H9 (cell line): Measurements from ENCODE around the gene ZNF428. TPM values are rescaled to one million over a fixed set of nuclear protein-coding genes. Genes with fewer than 3 reads are reported as not detected.
A peak's percentile ranks its signal among the peaks of the same experiment; 100 is the strongest.
"Not testable (repeated sequence)": the region's sequence is repeated elsewhere in the genome, so short reads cannot be mapped to it uniquely, and the experiment has no call there.

Experiments
- DNase-seq: peaks from one replicate; pipeline ENCODE4 v3.0.0-alpha.2; 2017
- H2AFZ ChIP-seq: one replicate; pipeline ENCODE4 v1.6.1; 2013; ENCODE audit warnings: mild to moderate bottlenecking, low read length, control low read depth, moderate library complexity
- H2AK5ac ChIP-seq: 2 replicates; pipeline ENCODE4 v1.6.1; 2013; ENCODE audit warnings: low read length, control low read depth, mixed read lengths; ENCODE audit not compliant: insufficient read length
- H2BK120ac ChIP-seq: one replicate; pipeline ENCODE4 v1.6.1; 2013; ENCODE audit warnings: low read depth, mild to moderate bottlenecking, low read length, control low read depth, inconsistent platforms; ENCODE audit not compliant: poor library complexity, severe bottlenecking
- H2BK12ac ChIP-seq: 2 replicates; pipeline ENCODE4 v1.6.1; 2013; ENCODE audit warnings: low read length, control low read depth, mixed read lengths, low read depth; ENCODE audit not compliant: insufficient read length
- H2BK15ac ChIP-seq: 2 replicates; pipeline ENCODE4 v1.6.1; 2013; ENCODE audit warnings: low read depth, low read length, control low read depth
- H2BK20ac ChIP-seq: one replicate; pipeline ENCODE4 v1.6.1; 2013; ENCODE audit warnings: low read depth, mild to moderate bottlenecking, low read length, control low read depth, inconsistent platforms; ENCODE audit not compliant: poor library complexity, severe bottlenecking
- H2BK5ac ChIP-seq: 2 replicates; pipeline ENCODE4 v1.6.1; 2013; ENCODE audit warnings: low read length, control low read depth, mixed read lengths; ENCODE audit not compliant: insufficient read length
- H3K14ac ChIP-seq: 2 replicates; pipeline ENCODE4 v1.6.1; 2013; ENCODE audit warnings: low read length, control low read depth; ENCODE audit not compliant: insufficient read depth
- H3K18ac ChIP-seq: 2 replicates; pipeline ENCODE4 v1.6.1; 2013; ENCODE audit warnings: low read depth, mild to moderate bottlenecking, mixed read lengths, low read length, control low read depth; ENCODE audit not compliant: insufficient read length
- H3K23ac ChIP-seq: 2 replicates; pipeline ENCODE4 v1.6.1; 2013; ENCODE audit warnings: low read length, control low read depth, mixed read lengths, low read depth; ENCODE audit not compliant: insufficient read length
- H3K23me2 ChIP-seq: 2 replicates; pipeline ENCODE4 v1.6.1; 2013; ENCODE audit warnings: low read depth, mild to moderate bottlenecking, mixed read lengths, low read length, control low read depth; ENCODE audit not compliant: insufficient read length, poor library complexity, severe bottlenecking
- H3K27ac ChIP-seq: 2 replicates; pipeline ENCODE4 v1.5.1; 2013; ENCODE audit warnings: low read length, control low read depth, mixed read lengths, low read depth; ENCODE audit not compliant: insufficient read length
- H3K27me3 ChIP-seq: 2 replicates; pipeline ENCODE4 v1.6.1; 2013; ENCODE audit warnings: low read length, control low read depth, inconsistent platforms; ENCODE audit not compliant: insufficient read depth
- H3K4ac ChIP-seq: 2 replicates; pipeline ENCODE4 v1.6.1; 2013; ENCODE audit warnings: low read depth, mild to moderate bottlenecking, control low read depth, inconsistent platforms, low read length, moderate library complexity
- H3K4me1 ChIP-seq: 2 replicates; pipeline ENCODE4 v1.6.1; 2013; ENCODE audit warnings: low read length, control low read depth, inconsistent platforms; ENCODE audit not compliant: insufficient read depth
- H3K4me2 ChIP-seq: 2 replicates; pipeline ENCODE4 v1.6.1; 2013; ENCODE audit warnings: low read length, control low read depth, mixed read lengths; ENCODE audit not compliant: insufficient read length, insufficient read depth
- H3K56ac ChIP-seq: 2 replicates; pipeline ENCODE4 v1.6.1; 2013; ENCODE audit warnings: low read depth, mild to moderate bottlenecking, mixed read lengths, low read length, control low read depth; ENCODE audit not compliant: insufficient read length
- H3K79me1 ChIP-seq: 2 replicates; pipeline ENCODE4 v1.6.1; 2013; ENCODE audit warnings: low read depth, mild to moderate bottlenecking, moderate library complexity, low read length, control low read depth, inconsistent platforms; ENCODE audit not compliant: insufficient read depth, poor library complexity, severe bottlenecking
- H3K79me2 ChIP-seq: 2 replicates; pipeline ENCODE4 v1.6.1; 2013; ENCODE audit warnings: low read length, control low read depth, inconsistent platforms; ENCODE audit not compliant: insufficient read depth
- H3K9ac ChIP-seq: 2 replicates; pipeline ENCODE4 v1.6.1; 2013; ENCODE audit warnings: low read length, control low read depth, mixed read lengths; ENCODE audit not compliant: insufficient read length; ENCODE audit errors: extremely low read depth
- H3K9me3 ChIP-seq: one replicate; pipeline ENCODE4 v1.6.1; 2013; ENCODE audit warnings: low read depth, low read length, inconsistent platforms; ENCODE audit not compliant: control insufficient read depth
- H3T11ph ChIP-seq: one replicate; pipeline ENCODE4 v1.6.1; 2013; ENCODE audit warnings: mild to moderate bottlenecking, low read length, control low read depth, inconsistent platforms
- H4K20me1 ChIP-seq: one replicate; pipeline ENCODE4 v1.6.1; 2013; ENCODE audit not compliant: control insufficient read depth, insufficient read length, insufficient read depth
- H4K5ac ChIP-seq: 2 replicates; pipeline ENCODE4 v1.6.1; 2013; ENCODE audit warnings: low read depth, mild to moderate bottlenecking, mixed read lengths, low read length, control low read depth; ENCODE audit not compliant: insufficient read length
- H4K8ac ChIP-seq: replicated peaks from 2 replicates; pipeline ENCODE4 v1.6.1; 2013; ENCODE audit warnings: low read length, control low read depth, mixed read lengths, low read depth; ENCODE audit not compliant: insufficient read length
- H4K91ac ChIP-seq: 2 replicates; pipeline ENCODE4 v1.6.1; 2013; ENCODE audit warnings: low read depth, mild to moderate bottlenecking, moderate library complexity, mixed read lengths, low read length, control low read depth; ENCODE audit not compliant: insufficient read length
- H3K27ac Mint-ChIP-seq, 3 experiments: 2 replicates in 2 of 3; 3 replicates in 1 of 3; pipeline ENCODE4 v1.8.0; 2020 to 2021; ENCODE audit warnings: mixed read lengths in 3 of 3, mild to moderate bottlenecking in 1 of 3, moderate library complexity in 1 of 3
- H3K27me3 Mint-ChIP-seq: 2 replicates; pipeline ENCODE4 v1.8.0; 2021; ENCODE audit warnings: low read depth, mild to moderate bottlenecking, moderate library complexity, mixed read lengths
- H3K36me3 Mint-ChIP-seq, 3 experiments: 2 replicates in 2 of 3; 3 replicates in 1 of 3; pipeline ENCODE4 v1.8.0; 2020 to 2021; ENCODE audit warnings: low read depth in 3 of 3, mixed read lengths in 3 of 3; ENCODE audit not compliant: insufficient read depth in 1 of 3
- H3K4me1 Mint-ChIP-seq, 2 experiments: 2 replicates each; pipeline ENCODE4 v1.8.0; 2020; ENCODE audit warnings: mixed read lengths in 2 of 2
- H3K4me3 Mint-ChIP-seq, 2 experiments: 2 replicates in 1 of 2; 3 replicates in 1 of 2; pipeline ENCODE4 v1.8.0; 2020 to 2021; ENCODE audit warnings: mild to moderate bottlenecking in 2 of 2, mixed read lengths in 2 of 2, moderate library complexity in 1 of 2
- H3K9me3 Mint-ChIP-seq, 2 experiments: 2 replicates in 1 of 2; 3 replicates in 1 of 2; pipeline ENCODE4 v1.8.0; 2020; ENCODE audit warnings: mild to moderate bottlenecking in 2 of 2, mixed read lengths in 2 of 2, moderate library complexity in 1 of 2
- WGBS: extraction: QIAGEN DNeasy Blood & Tissue Kit; methylation state at CpG from one replicate; pipeline ENCODE4 v1.1.7; 2013; ENCODE audit warnings: missing lambda C conversion rate, low lambda C conversion rate, mixed read lengths; ENCODE audit not compliant: insufficient read length; ENCODE audit errors: extremely low coverage; 5-methylcytosine and 5-hydroxymethylcytosine counted together
- total RNA-seq: library from RNA; stranded (reverse); gene quantifications from 2 replicates; pipeline ENCODE4 v1.2.1, GENCODE V29; 2021
- TF ChIP-seq, protein P1 (sequence below): fragments of 200-600 bp; sonication (generic); conservative IDR thresholded peaks from 3 replicates; pipeline ENCODE4 v1.8.0; 2021; ENCODE audit warnings: antibody characterized with exemption, mild to moderate bottlenecking

Gene ZNF428
- total RNA-seq, 1 experiment from 2014 or later = 30.3 TPM

DNA sequence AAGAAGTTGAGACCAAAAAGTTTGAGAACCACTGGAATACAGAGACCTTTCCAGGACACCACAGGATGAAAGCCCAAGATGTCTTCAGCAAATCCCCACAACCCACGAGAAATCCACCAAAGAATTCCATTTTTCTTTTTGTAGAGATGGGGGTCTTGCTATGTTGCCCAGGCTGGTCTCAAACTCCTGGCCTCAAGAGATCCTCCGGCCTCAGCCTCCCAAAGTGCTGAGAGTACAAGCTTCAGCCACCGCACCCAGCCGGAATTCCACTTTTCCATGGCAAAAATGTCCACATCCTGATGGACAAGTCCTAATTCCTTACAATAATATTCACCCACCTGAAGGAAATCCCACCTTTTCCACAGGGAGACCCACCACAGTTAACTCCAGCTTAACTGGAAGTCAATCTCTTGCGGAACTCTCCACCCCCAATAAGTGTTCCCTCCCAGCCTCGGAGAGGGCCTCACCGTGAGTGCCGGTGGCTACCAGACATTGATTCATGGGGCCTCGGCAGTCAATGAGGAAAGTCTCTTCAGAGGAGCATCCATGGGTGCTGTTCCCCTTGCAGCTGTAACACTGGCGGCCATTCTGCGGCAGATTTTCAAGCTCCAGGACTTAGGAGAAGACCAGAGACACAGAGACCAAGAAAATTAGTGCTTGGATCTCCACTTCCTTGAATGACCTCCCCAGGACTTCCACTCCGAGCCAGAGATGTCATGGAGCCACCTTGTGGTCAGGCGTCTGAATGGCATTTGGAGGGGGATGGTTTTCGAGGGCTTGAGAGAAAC, 32.5 kb upstream of the ZNF428 start:
- Histone ChIP-seq H2BK20ac (no peak overlapping the region), H2BK120ac (no peak overlapping the region), H3K23ac (no peak overlapping the region), H2AFZ (no peak overlapping the region), H3K79me1 (no peaks in the 10 kb centered on the region), H3K56ac (no peak overlapping the region), H3K14ac (no peak overlapping the region), H2BK12ac (no peak overlapping the region), H4K8ac (no peak overlapping the region), H3K4me2 (no peak overlapping the region), H4K5ac (no peak overlapping the region), H3K9me3 (no peaks in the 10 kb centered on the region), H2BK5ac (no peak overlapping the region), H3K27ac (no peak overlapping the region), H3K23me2 (no peaks in the 10 kb centered on the region), H3K18ac (no peak overlapping the region), H3K79me2 (no peaks in the 10 kb centered on the region), H2BK15ac (no peak overlapping the region), H3K4ac (no peak overlapping the region), H3K4me1 (no peaks in the 10 kb centered on the region), H3K27me3 (no peaks in the 10 kb centered on the region), H4K20me1 (no peaks in the 10 kb centered on the region), H2AK5ac (no peak overlapping the region), H3K9ac (no peak overlapping the region), H3T11ph (no peak overlapping the region), H4K91ac (no peak overlapping the region)
- DNase-seq = peak; percentile 70
- H3K27me3 Mint-ChIP-seq = peaks cover 3% of the 10 kb centered on the region; the same call in 1 of the 2 replicates
- peaks cover 8 to 12% of the 10 kb centered on the region in 2 experiments; a peak in 4 of 5 replicates for H3K9me3 Mint-ChIP-seq
- TF ChIP-seq, protein P1, sequence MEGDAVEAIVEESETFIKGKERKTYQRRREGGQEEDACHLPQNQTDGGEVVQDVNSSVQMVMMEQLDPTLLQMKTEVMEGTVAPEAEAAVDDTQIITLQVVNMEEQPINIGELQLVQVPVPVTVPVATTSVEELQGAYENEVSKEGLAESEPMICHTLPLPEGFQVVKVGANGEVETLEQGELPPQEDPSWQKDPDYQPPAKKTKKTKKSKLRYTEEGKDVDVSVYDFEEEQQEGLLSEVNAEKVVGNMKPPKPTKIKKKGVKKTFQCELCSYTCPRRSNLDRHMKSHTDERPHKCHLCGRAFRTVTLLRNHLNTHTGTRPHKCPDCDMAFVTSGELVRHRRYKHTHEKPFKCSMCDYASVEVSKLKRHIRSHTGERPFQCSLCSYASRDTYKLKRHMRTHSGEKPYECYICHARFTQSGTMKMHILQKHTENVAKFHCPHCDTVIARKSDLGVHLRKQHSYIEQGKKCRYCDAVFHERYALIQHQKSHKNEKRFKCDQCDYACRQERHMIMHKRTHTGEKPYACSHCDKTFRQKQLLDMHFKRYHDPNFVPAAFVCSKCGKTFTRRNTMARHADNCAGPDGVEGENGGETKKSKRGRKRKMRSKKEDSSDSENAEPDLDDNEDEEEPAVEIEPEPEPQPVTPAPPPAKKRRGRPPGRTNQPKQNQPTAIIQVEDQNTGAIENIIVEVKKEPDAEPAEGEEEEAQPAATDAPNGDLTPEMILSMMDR = peak; percentile 82
- H3K4me3 Mint-ChIP-seq = peak overlapping the region in 1 of 2 experiments; percentile 32; a peak in 1 of 5 replicates
- H3K36me3 Mint-ChIP-seq = peaks cover 52 to 66% (median 63%) of the 10 kb centered on the region in 3 experiments
- peaks cover 2 to 3% of the 10 kb centered on the region in 2 experiments; a peak in 2 of 4 replicates for H3K4me1 Mint-ChIP-seq
- H3K27ac Mint-ChIP-seq = peak overlapping the region in 1 of 3 experiments; percentile 75; a peak in 1 of 7 replicates
- WGBS = no CpG with 5 or more reads among the region's 14 CpGs

- H2BK15ac ChIP-seq, H3K9me3 ChIP-seq, H3K18ac ChIP-seq, H2BK20ac ChIP-seq, H3K14ac ChIP-seq, H4K8ac ChIP-seq, H3T11ph ChIP-seq, H3K23me2 ChIP-seq, H3K4me1 ChIP-seq, H3K27me3 ChIP-seq, DNase-seq, H3K79me2 ChIP-seq, H3K27ac Mint-ChIP-seq, H3K79me1 ChIP-seq, H3K27ac ChIP-seq, H3K9ac ChIP-seq, H3K27me3 Mint-ChIP-seq, H3K4ac ChIP-seq, H4K5ac ChIP-seq, H3K23ac ChIP-seq, H4K91ac ChIP-seq, H3K56ac ChIP-seq, H3K4me3 Mint-ChIP-seq, H2BK5ac ChIP-seq, H3K4me2 ChIP-seq, H4K20me1 ChIP-seq, H2BK12ac ChIP-seq, H2AFZ ChIP-seq, H2BK120ac ChIP-seq, H2AK5ac ChIP-seq, H3K4me1 Mint-ChIP-seq: not testable (repeated sequence)
- Mint-ChIP-seq H3K36me3 (peaks cover 47 to 63% (median 52%) of the 10 kb centered on the region in 3 experiments), H3K9me3 (peaks cover 13 to 22% of the 10 kb centered on the region in 2 experiments)
- WGBS = no CpG with 5 or more reads among the region's 7 CpGs
Measured at GRCh38 chr19:43650276-43650675, 30.8 kb upstream of the ZNF428 start.
